Endothelial cell of umbilical vein (primary cell): Measurements from ENCODE around the gene JTB. TPM values are rescaled to one million over a fixed set of nuclear protein-coding genes. Genes with fewer than 3 reads are reported as not detected.
A peak's percentile ranks its signal among the peaks of the same experiment; 100 is the strongest.

Experiments
- BruUV-seq: library from RNA; stranded (reverse); fragments of 400-500 nt; replicated peaks from 2 replicates; lab custom pipeline; 2021; lab: Mats Ljungman, UMichigan
- CTCF ChIA-PET: fragments of 300-600, 350-600 bp; sonication (Branson Sonifier 250); formaldehyde crosslinking; loops from one replicate; lab custom pipeline; 2021; ENCODE audit warnings: antibody characterized with exemption, inconsistent platforms; lab: Charles Lee
- POLR2A ChIA-PET: fragments of 300-600, 350-600 bp; sonication (Branson Sonifier 250); formaldehyde crosslinking; loops from one replicate; lab custom pipeline; 2021; ENCODE audit warnings: antibody characterized with exemption, inconsistent platforms; lab: Charles Lee
- DNase-seq: peaks from one replicate; pipeline ENCODE4 v3.0.0-alpha.2; 2011; ENCODE audit warnings: low read depth, low spot score
- FAIRE-seq: peaks from 2 replicates; lab custom pipeline; 2011; peaks lifted over from hg19 to GRCh38; lab: Jason Lieb, UNC
- H2AFZ ChIP-seq: 2 replicates; pipeline ENCODE4 v1.6.0; 2012; ENCODE audit warnings: low read depth, low read length, control low read depth, inconsistent platforms
- H3K27ac ChIP-seq: 2 replicates; pipeline ENCODE4 v1.5.1; 2011; ENCODE audit warnings: low read depth, mild to moderate bottlenecking, control low read depth, low read length, moderate library complexity; ENCODE audit not compliant: insufficient read depth
- H3K27me3 ChIP-seq, 2 experiments: 2 replicates each; pipeline versions ENCODE4 v1.6.0 to v1.6.1; 2011; ENCODE audit warnings: low read length in 2 of 2, mixed read lengths in 1 of 2; ENCODE audit not compliant: control insufficient read depth in 2 of 2, insufficient read depth in 2 of 2
- H3K36me3 ChIP-seq, 2 experiments: 2 replicates in 1 of 2; 3 replicates in 1 of 2; pipeline ENCODE4 v1.5.1; 2011; ENCODE audit warnings: low read length in 2 of 2, mild to moderate bottlenecking in 1 of 2, moderate library complexity in 1 of 2; ENCODE audit not compliant: control insufficient read depth in 2 of 2, insufficient read depth in 2 of 2; ENCODE audit errors: extremely low read depth in 1 of 2
- H3K4me1 ChIP-seq: 3 replicates; pipeline ENCODE4 v1.5.1; 2011; ENCODE audit warnings: mild to moderate bottlenecking, low read length; ENCODE audit not compliant: control insufficient read depth, insufficient read depth; ENCODE audit errors: extremely low read depth
- H3K4me2 ChIP-seq: 2 replicates; pipeline ENCODE4 v1.6.1; 2011; ENCODE audit warnings: low read length, control low read depth, mixed read lengths; ENCODE audit not compliant: insufficient read depth
- H3K4me3 ChIP-seq, 3 experiments: fragments of 200-600 bp in 1 of 3; sonication (generic), shearing (Covaris generic) in 1 of 3; replicated peaks in 1 of 3; 2 replicates each; pipeline ENCODE4 v1.5.1; 2011 to 2016; ENCODE audit warnings: control low read depth in 3 of 3, low read length in 3 of 3, mild to moderate bottlenecking in 2 of 3, inconsistent platforms in 1 of 3, low read depth in 1 of 3, moderate library complexity in 1 of 3; ENCODE audit not compliant: insufficient read depth in 1 of 3
- H3K79me2 ChIP-seq: 2 replicates; pipeline ENCODE4 v1.6.0; 2012; ENCODE audit warnings: low read length, inconsistent platforms; ENCODE audit not compliant: control insufficient read depth, insufficient read depth
- H3K9ac ChIP-seq: replicated peaks from 2 replicates; pipeline ENCODE3; 2011; ENCODE audit warnings: low read length, control low read depth; ENCODE audit not compliant: insufficient read depth; ENCODE audit errors: extremely low read depth
- H3K9me1 ChIP-seq: replicated peaks from 3 replicates; pipeline ENCODE4 v1.6.0; 2011; ENCODE audit warnings: mild to moderate bottlenecking, low read length; ENCODE audit not compliant: control insufficient read depth, insufficient read depth; ENCODE audit errors: extremely low read depth
- H3K9me3 ChIP-seq: replicated peaks from 2 replicates; pipeline ENCODE4 v1.5.1; 2012; ENCODE audit warnings: low read length, inconsistent platforms; ENCODE audit not compliant: control insufficient read depth, insufficient read depth
- H4K20me1 ChIP-seq: replicated peaks from 2 replicates; pipeline ENCODE3; 2011; ENCODE audit warnings: mild to moderate bottlenecking, low read length; ENCODE audit not compliant: control insufficient read depth, insufficient read depth; ENCODE audit errors: extremely low read depth
- EZH2 ChIP-seq: IDR thresholded peaks from 2 replicates; pipeline ENCODE4 v1.6.1; 2012; ENCODE audit warnings: borderline replicate concordance, low read depth, mild to moderate bottlenecking, moderate library complexity, low read length, inconsistent platforms; ENCODE audit not compliant: severe bottlenecking
- FOS ChIP-seq: IDR thresholded peaks from 2 replicates; pipeline ENCODE4 v1.6.1; 2011; ENCODE audit warnings: mild to moderate bottlenecking, low read length, moderate library complexity, borderline replicate concordance; ENCODE audit not compliant: insufficient read depth
- GATA2 ChIP-seq: IDR thresholded peaks from 2 replicates; pipeline ENCODE4 v1.7.0; 2011; ENCODE audit warnings: low read depth, mild to moderate bottlenecking, moderate library complexity, mixed read lengths, low read length; ENCODE audit not compliant: insufficient read length, insufficient read depth
- dilution Hi-C: fragments of 300-500 bp; cut with MboI; formaldehyde crosslinking; loops from one replicate; pipeline ENCODE4 v1.15.0; 2019; ENCODE audit warnings: low sequenced_read_pairs; ENCODE audit not compliant: extremely low pct_ligation_motif_present
- intact Hi-C: fragments of 100-400 bp; cut with micrococcal nuclease; formaldehyde crosslinking; loops from one replicate; pipeline ENCODE4 v1.10.0; 2022
- polyA plus RNA-seq, 4 experiments: library from polyadenylated mRNA; depleted of rRNA in 3 of 4; stranded (reverse) in 3 of 4; unstranded in 1 of 4; fragments of >200 nt; gene quantifications; 2 replicates each; pipeline versions ENCODE4 v1.2.1 to v1.2.3, GENCODE V29; 2011 to 2012; ENCODE audit warnings: missing spikeins in 1 of 4
- total RNA-seq: library from RNA; stranded (reverse); gene quantifications from 2 replicates; pipeline ENCODE4 v1.2.3, GENCODE V29; 2021

JTB gene
- total and polyA plus RNA-seq, 2 donors (not counting 3 experiments of a cell fraction or from before 2014, with no cell fraction given) = 90.2 to 149 TPM

GRCh38 chr1:153976819-153977249 lies 640 bp downstream of the JTB start:
- intact Hi-C loops = loop anchor here (1.0 to 2.0 kb wide), 3 partner anchors 9 to 19 kb away; partner anchors contain the start of genes CRTC2, RAB13 and SLC39A1
- CTCF ChIA-PET = interaction anchor here (1.1 to 3.9 kb wide), 10 partner anchors 9 to 179 kb away, joined by 3 to 21 read pairs (median 6); partner anchors contain the start of genes CRTC2, DENND4B, RAB13 and SLC39A1

GRCh38 chr1:153973525-153973924 lies 3.9 kb downstream of the JTB start:
- ChIA-PET POLR2A (no interaction called here), CTCF (interaction anchor here (1.1 kb wide), 1 partner anchor 27 kb away, joined by 3 read pairs; the partner anchor contains the start of gene DENND4B)
- dilution Hi-C loops = no loop called here
- intact Hi-C loops = no loop called here
- no peak overlapping the region for H2AFZ ChIP-seq
- H3K27me3 ChIP-seq = no peaks in the 10 kb centered on the region
- FAIRE-seq (no peak), DNase-seq (no peak)
- peaks cover 10% of the 10 kb centered on the region for H3K4me1 ChIP-seq
- no peaks in the 10 kb centered on the region for H3K9me1 ChIP-seq
- H3K4me2 ChIP-seq = no peak overlapping the region
- H3K79me2 ChIP-seq = peaks cover 16% of the 10 kb centered on the region
- H3K4me3 ChIP-seq = no peak overlapping the region
- H3K27ac ChIP-seq = no peak overlapping the region
- H3K36me3 ChIP-seq = peaks cover 3 to 13% of the 10 kb centered on the region in 2 experiments
- H3K9me3 ChIP-seq = no peaks in the 10 kb centered on the region
- no peak overlapping the region for H3K9ac ChIP-seq
- no TSS peak for BruUV-seq
- no peaks in the 10 kb centered on the region for H4K20me1 ChIP-seq
- no peak for TF ChIP-seq EZH2
- no peak for TF ChIP-seq FOS

More at GRCh38 chr1:153976819-153977249, 640 bp downstream of the JTB start:
- H3K9ac ChIP-seq = peak overlapping the region; percentile 67
- H3K4me3 ChIP-seq = peak overlapping the region; percentile 50 to 91 (median 70)
- H3K4me1 ChIP-seq = peaks cover 10% of the 10 kb centered on the region
- POLR2A ChIA-PET = interaction anchor here (1.1 to 1.5 kb wide), 2 partner anchors 10 to 14 kb away, joined by 5 to 12 read pairs; partner anchors contain the start of genes CREB3L4 and SLC39A1
- DNase-seq (no peak), FAIRE-seq (peak; percentile 55)
- H2AFZ ChIP-seq = peak overlapping the region; percentile 25
- dilution Hi-C loops = no loop called here
- H3K27ac ChIP-seq = peak overlapping the region; percentile 4
- no peaks in the 10 kb centered on the region for H3K27me3 ChIP-seq
- no peaks in the 10 kb centered on the region for H3K9me1 ChIP-seq
- H4K20me1 ChIP-seq = no peaks in the 10 kb centered on the region
- peaks cover 3 to 15% of the 10 kb centered on the region in 2 experiments for H3K36me3 ChIP-seq
- peaks cover 16% of the 10 kb centered on the region for H3K79me2 ChIP-seq
- H3K9me3 ChIP-seq = no peaks in the 10 kb centered on the region
- H3K4me2 ChIP-seq = peak overlapping the region; percentile 81
- TF ChIP-seq FOS (no peak), GATA2 (peak; percentile 14)
- BruUV-seq = no TSS peak
